ENCODE measurements around the gene DCDC1. TPM values are rescaled to one million over a fixed set of nuclear protein-coding genes. Genes with fewer than 3 reads are reported as not detected.

Gene DCDC1
- total RNA-seq, 6 experiments from 2014 or later: not detected

- no peak overlapping the region for H3K4me3 Mint-ChIP-seq
- no peak for TF ChIP-seq CTCF (IDR thresholded peaks at IDR 0.05)
These were observed 431.4 kb downstream of the DCDC1 start for GRCh38 chr11:30938171-30938570.

GRCh38 chr11:30936491-30936890 lies 433.0 kb downstream of the DCDC1 start:
- no peak for TF ChIP-seq CTCF (IDR thresholded peaks at IDR 0.05)
- Mint-ChIP-seq H3K27ac (no peak overlapping the region), H3K36me3 (ENCODE audit: low read depth) (no peaks in the 10 kb centered on the region), H3K27me3 (ENCODE audit: insufficient read depth) (no peaks in the 10 kb centered on the region; the same call in 1 of the 2 replicates), H3K4me3 (no peak overlapping the region), H3K4me1 (ENCODE audit: low read depth) (no peaks in the 10 kb centered on the region), H3K9me3 (peaks cover 29% of the 10 kb centered on the region)
- no peak for DNase-seq

More at GRCh38 chr11:30938171-30938570, 431.4 kb downstream of the DCDC1 start:
- Mint-ChIP-seq H3K36me3 (ENCODE audit: low read depth) (no peaks in the 10 kb centered on the region), H3K27me3 (ENCODE audit: insufficient read depth) (no peaks in the 10 kb centered on the region; the same call in 1 of the 2 replicates), H3K4me1 (ENCODE audit: low read depth) (no peaks in the 10 kb centered on the region), H3K27ac (no peak overlapping the region), H3K9me3 (peaks cover 29% of the 10 kb centered on the region)
- DNase-seq: no peak

- no peak overlapping the region for H3K4me3 Mint-ChIP-seq
- H3K27ac Mint-ChIP-seq: no peak overlapping the region
- no peaks in the 10 kb centered on the region; the same call in 1 of the 2 replicates for H3K27me3 Mint-ChIP-seq (ENCODE audit: insufficient read depth)
- TF ChIP-seq CTCF (IDR thresholded peaks at IDR 0.05): no peak
- H3K36me3 Mint-ChIP-seq (ENCODE audit: low read depth): no peaks in the 10 kb centered on the region
- H3K4me1 Mint-ChIP-seq (ENCODE audit: low read depth): no peaks in the 10 kb centered on the region
- no peak for DNase-seq
- H3K9me3 Mint-ChIP-seq: peaks cover 23% of the 10 kb centered on the region
These were observed 433.7 kb downstream of the DCDC1 start for GRCh38 chr11:30935861-30936260.

GRCh38 chr11:30926130-30926529 lies 443.4 kb downstream of the DCDC1 start:
- TF ChIP-seq CTCF (IDR thresholded peaks at IDR 0.05): no peak
- no peak for DNase-seq
- H3K27me3 Mint-ChIP-seq (ENCODE audit: insufficient read depth): no peaks in the 10 kb centered on the region
- peaks cover 8% of the 10 kb centered on the region; the same call in 1 of the 2 replicates for H3K9me3 Mint-ChIP-seq
- H3K4me3 Mint-ChIP-seq: no peak overlapping the region
- H3K36me3 Mint-ChIP-seq (ENCODE audit: low read depth): no peaks in the 10 kb centered on the region
- no peak overlapping the region for H3K27ac Mint-ChIP-seq
- H3K4me1 Mint-ChIP-seq (ENCODE audit: low read depth): no peaks in the 10 kb centered on the region

GRCh38 chr11:30921811-30922210 lies 447.7 kb downstream of the DCDC1 start:
- no peak for TF ChIP-seq CTCF (IDR thresholded peaks at IDR 0.05)
- Mint-ChIP-seq H3K4me3 (no peak overlapping the region), H3K9me3 (no peaks in the 10 kb centered on the region; the same call in 1 of the 2 replicates), H3K4me1 (ENCODE audit: low read depth) (no peaks in the 10 kb centered on the region), H3K27ac (no peak overlapping the region), H3K36me3 (ENCODE audit: low read depth) (no peaks in the 10 kb centered on the region), H3K27me3 (ENCODE audit: insufficient read depth) (no peaks in the 10 kb centered on the region)
- DNase-seq: no peak
